Activated CD8-positive, alpha-beta memory T cell treated with anti-CD3 and anti-CD28 coated beads for 48 hours (primary cell): ENCODE data around the gene MANEAL.

Source experiments
- DNase-seq, 3 experiments: peaks; one replicate each; pipeline ENCODE4 v3.0.0-alpha.2; 2020; ENCODE audit warnings: low read depth in 2 of 3, low spot score in 2 of 3

The MANEAL gene

GRCh38 chr1:37825506-37825905, 31.9 kb downstream of the MANEAL start:
- no peak for DNase-seq

- DNase-seq, result no peak
Measured at GRCh38 chr1:37828410-37829074, 34.9 kb downstream of the MANEAL start.

- DNase-seq, result no peak
Measured at GRCh38 chr1:37831109-37831508, 37.5 kb downstream of the MANEAL start.

GRCh38 chr1:37831809-37832208, 38.2 kb downstream of the MANEAL start:
- DNase-seq, result no peak

GRCh38 chr1:37836788-37837187, 43.1 kb downstream of the MANEAL start:
- DNase-seq, result no peak

GRCh38 chr1:37839676-37840075, 46.0 kb downstream of the MANEAL start:
- no peak for DNase-seq

GRCh38 chr1:37840711-37841110, 47.1 kb downstream of the MANEAL start:
- no peak for DNase-seq

- DNase-seq, result no peak
Measured at GRCh38 chr1:37841652-37842051, 48.0 kb downstream of the MANEAL start.

- DNase-seq, result no peak
Measured at GRCh38 chr1:37844536-37844935, 50.9 kb downstream of the MANEAL start.

- DNase-seq, result no peak
Measured at GRCh38 chr1:37845049-37845646, 51.5 kb downstream of the MANEAL start.

GRCh38 chr1:37845786-37846185, 52.1 kb downstream of the MANEAL start:
- no peak for DNase-seq

GRCh38 chr1:37846647-37847339, 53.1 kb downstream of the MANEAL start:
- no peak for DNase-seq

GRCh38 chr1:37849480-37849879, 55.8 kb downstream of the MANEAL start:
- DNase-seq, result no peak

- no peak for DNase-seq
Measured at GRCh38 chr1:37850352-37850955, 56.8 kb downstream of the MANEAL start.
